Activated naive CD8-positive, alpha-beta T cell (primary cell): ENCODE measurements around the gene GALNT15.

Experiments used
- H3K27ac Mint-ChIP-seq: one replicate; pipeline ENCODE4 v1.8.0; 2021; ENCODE audit warnings: mixed read lengths
- H3K27me3 Mint-ChIP-seq: one replicate; pipeline ENCODE4 v1.8.0; 2021; ENCODE audit warnings: mixed read lengths
- H3K36me3 Mint-ChIP-seq: one replicate; pipeline ENCODE4 v1.8.0; 2021; ENCODE audit warnings: mixed read lengths
- H3K4me1 Mint-ChIP-seq: one replicate; pipeline ENCODE4 v1.8.0; 2021; ENCODE audit warnings: low read depth, mixed read lengths
- H3K4me3 Mint-ChIP-seq: one replicate; pipeline ENCODE4 v1.8.0; 2021; ENCODE audit warnings: mild to moderate bottlenecking, mixed read lengths
- H3K9me3 Mint-ChIP-seq: one replicate; pipeline ENCODE4 v1.8.0; 2021; ENCODE audit warnings: low read depth, mixed read lengths

GALNT15 gene

DNA sequence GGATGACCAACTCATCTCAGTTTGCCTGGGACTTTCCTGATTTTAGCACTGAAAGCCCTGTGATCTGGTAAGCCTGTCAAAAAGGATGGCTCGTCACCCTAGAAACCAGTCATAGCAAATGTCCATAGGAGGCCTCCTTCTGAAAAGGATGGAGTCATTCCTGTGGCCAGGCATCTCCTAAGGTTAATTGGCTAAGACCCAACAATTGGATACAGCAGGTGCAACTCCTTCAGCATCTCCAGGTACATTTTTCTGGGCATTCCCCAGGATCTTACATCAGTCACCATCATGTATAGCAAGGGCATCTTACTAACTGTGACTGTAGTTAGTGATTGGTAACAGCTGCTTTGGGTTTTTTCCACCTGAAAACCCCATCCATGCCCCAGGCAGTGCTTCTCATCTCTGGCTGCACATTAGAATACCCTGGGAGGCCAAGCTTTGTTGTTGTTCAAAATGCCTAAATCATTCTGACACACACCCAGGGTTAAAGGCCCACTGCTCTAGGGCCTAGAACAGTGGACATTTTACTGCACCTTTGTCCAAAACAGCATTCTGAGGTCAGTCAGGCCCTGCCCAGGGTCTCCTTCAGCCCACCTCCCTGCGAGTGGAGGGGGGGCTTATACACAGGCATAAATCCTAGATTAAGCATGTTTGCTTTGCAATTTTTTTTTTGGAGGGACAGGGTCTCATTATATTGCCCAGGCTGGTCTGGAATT, 28.3 kb upstream of the GALNT15 start:
- peaks cover 1% of the 10 kb centered on the region for H3K27me3 Mint-ChIP-seq
- H3K4me3 Mint-ChIP-seq, result no peak overlapping the region
- no peaks in the 10 kb centered on the region for H3K4me1 Mint-ChIP-seq
- H3K36me3 Mint-ChIP-seq, result peaks cover 5% of the 10 kb centered on the region
- peaks cover 7% of the 10 kb centered on the region for H3K9me3 Mint-ChIP-seq
- no peak overlapping the region for H3K27ac Mint-ChIP-seq

DNA sequence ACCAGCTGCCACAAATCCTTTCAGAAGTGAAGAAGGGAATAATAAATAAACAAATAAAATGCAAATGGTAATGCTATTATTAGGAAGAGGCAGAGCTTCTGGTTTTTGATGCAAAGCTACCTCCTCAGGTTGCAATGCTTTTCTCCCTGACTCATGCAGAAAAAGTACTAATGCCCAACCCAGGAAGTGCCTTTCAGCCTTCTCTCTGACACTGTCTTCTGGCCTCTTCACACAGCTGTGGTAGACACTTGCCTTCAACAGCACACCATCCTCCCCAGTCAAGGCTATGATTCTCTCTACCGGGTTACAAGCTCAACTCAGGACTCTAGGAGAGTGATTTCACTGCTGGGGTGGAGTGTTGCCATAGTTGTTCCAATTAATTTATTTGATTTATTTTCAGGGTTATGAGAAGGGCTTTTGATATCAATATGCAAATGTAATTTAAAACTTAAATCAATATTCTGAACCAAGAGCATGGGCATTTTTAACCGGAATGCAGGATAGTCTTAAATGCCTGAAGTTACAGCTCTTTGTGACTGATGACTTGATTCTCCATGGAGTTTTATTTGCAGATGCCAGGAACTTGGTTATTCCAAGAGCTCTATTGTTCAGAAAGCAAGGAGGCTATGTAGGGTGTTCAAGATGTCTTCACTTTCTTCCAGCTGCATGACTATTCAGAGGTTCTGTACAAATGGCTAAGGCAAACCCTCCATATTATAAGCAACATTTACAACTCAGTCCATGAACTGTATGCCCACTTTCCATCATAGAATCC, 27.1 kb upstream of the GALNT15 start:
- Mint-ChIP-seq H3K9me3 (peaks cover 7% of the 10 kb centered on the region), H3K4me1 (no peaks in the 10 kb centered on the region), H3K27ac (peak overlapping the region; percentile 13), H3K27me3 (peaks cover 1% of the 10 kb centered on the region), H3K36me3 (peaks cover 5% of the 10 kb centered on the region), H3K4me3 (no peak overlapping the region)

DNA sequence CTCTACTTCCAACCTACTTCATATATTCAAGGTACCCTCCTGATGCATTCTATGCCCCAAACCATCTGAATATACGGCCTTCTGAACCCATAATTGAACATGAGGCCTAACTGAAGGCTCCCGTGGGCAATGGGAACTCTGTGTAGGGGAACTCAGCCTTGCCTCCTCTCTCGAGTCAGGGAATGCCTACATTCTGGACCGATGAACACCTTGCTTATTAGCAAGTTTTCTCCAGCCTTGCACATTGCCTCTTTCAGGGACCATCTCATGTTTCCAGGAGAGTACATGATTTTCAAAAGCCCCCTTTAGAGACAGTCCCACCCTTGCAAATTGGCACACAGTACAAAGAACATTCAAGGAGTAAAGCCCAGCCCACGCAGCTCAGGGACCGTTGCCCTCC, 26.3 kb upstream of the GALNT15 start:
- Mint-ChIP-seq H3K27ac (no peak overlapping the region), H3K4me1 (no peaks in the 10 kb centered on the region), H3K4me3 (no peak overlapping the region)

DNA sequence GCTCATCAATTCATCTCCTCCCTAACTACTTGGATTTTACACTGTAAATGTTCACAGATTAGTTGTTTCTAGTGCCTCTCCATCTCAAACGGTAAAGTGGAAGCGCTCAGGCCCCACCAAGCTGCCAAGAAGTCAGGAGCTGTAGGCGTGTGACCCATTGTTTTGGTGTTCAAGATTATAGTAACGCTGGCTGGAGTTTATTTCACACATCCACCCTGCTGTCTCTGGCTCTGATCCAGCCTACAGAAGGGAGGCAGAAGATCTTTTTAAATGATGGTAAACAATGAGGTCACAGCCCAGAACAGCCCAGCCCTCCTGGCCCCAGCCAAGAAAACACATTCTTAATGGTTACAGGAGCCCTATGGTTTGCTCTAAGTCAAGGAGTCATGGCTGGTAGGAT, 25.7 kb upstream of the GALNT15 start:
- Mint-ChIP-seq H3K4me3 (no peak overlapping the region), H3K27ac (no peak overlapping the region), H3K9me3 (peaks cover 6% of the 10 kb centered on the region), H3K4me1 (no peaks in the 10 kb centered on the region), H3K27me3 (peaks cover 7% of the 10 kb centered on the region), H3K36me3 (peaks cover 6% of the 10 kb centered on the region)

More for the DNA sequence above, 26.3 kb upstream of the GALNT15 start:
- peaks cover 3% of the 10 kb centered on the region for H3K27me3 Mint-ChIP-seq
- peaks cover 8% of the 10 kb centered on the region for H3K36me3 Mint-ChIP-seq
- peaks cover 10% of the 10 kb centered on the region for H3K9me3 Mint-ChIP-seq

DNA sequence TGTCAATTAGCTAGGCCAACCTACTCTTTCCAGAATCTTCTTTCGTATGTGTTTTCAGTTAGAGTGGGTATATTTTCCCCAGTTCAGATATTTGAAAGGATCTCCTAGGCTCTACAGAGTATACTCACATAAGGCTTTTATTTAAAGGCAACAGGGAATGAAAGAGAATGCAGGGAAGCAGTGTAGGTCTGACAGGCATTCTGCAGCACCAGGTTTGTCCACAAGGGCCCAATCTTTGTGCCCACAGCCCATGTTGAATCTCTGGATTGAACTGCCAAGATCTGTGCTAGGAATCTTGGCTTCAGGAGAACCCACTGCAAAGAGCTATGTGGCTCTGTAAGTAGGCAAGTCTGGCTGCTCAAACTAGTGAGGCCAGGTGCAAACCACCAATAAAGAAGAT, 24.2 kb upstream of the GALNT15 start:
- Mint-ChIP-seq H3K4me3 (no peak overlapping the region), H3K27ac (no peak overlapping the region)

DNA sequence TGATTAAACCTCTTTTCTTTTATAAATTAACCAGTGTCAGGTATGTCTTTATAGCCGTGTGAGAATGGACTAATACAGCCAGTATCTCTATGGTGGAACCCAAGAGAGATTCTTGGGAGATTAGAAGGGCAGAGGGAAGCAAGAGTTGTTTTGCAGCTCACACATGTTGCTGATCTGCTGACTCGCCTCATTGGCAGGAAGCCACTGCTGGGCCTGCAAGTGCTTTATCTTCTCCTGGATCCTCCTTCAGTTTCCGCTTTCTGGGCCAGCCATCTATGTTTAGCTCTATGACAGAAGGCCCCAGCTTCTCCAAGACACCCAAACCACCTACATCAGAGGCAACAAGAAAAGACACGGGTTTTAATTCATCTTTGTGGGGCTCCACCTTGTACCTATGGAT, 23.4 kb upstream of the GALNT15 start:
- Mint-ChIP-seq H3K4me1 (no peaks in the 10 kb centered on the region), H3K27me3 (peaks cover 8% of the 10 kb centered on the region), H3K36me3 (peaks cover 5% of the 10 kb centered on the region), H3K9me3 (peaks cover 3% of the 10 kb centered on the region), H3K27ac (no peak overlapping the region), H3K4me3 (no peak overlapping the region)

More for the DNA sequence above, 24.2 kb upstream of the GALNT15 start:
- H3K36me3 Mint-ChIP-seq, result peaks cover 5% of the 10 kb centered on the region
- peaks cover 9% of the 10 kb centered on the region for H3K27me3 Mint-ChIP-seq
- no peaks in the 10 kb centered on the region for H3K4me1 Mint-ChIP-seq
- peaks cover 3% of the 10 kb centered on the region for H3K9me3 Mint-ChIP-seq

DNA sequence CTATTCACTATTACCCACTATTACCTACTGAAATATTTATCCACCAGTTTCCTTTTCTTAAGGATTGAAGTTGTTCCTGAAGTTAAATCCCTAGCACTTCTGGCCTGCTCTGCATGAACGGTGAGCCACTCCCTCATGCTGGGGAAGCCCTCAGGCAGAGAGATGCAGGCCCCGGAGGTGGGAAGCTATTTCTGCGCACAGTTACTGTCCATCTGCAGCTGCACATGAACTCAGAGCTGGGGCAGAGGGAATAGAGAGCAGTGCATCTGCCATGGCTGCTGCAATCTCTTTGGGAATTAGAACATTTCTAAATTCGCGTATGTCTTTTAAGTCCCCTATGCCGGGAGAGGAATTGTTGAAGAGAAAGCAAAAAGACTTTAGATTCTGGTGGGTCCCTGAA, 6.3 kb upstream of the GALNT15 start:
- Mint-ChIP-seq H3K27ac (no peak overlapping the region), H3K36me3 (peaks cover 12% of the 10 kb centered on the region), H3K27me3 (peaks cover 15% of the 10 kb centered on the region), H3K4me1 (no peaks in the 10 kb centered on the region), H3K4me3 (no peak overlapping the region), H3K9me3 (peaks cover 16% of the 10 kb centered on the region)

DNA sequence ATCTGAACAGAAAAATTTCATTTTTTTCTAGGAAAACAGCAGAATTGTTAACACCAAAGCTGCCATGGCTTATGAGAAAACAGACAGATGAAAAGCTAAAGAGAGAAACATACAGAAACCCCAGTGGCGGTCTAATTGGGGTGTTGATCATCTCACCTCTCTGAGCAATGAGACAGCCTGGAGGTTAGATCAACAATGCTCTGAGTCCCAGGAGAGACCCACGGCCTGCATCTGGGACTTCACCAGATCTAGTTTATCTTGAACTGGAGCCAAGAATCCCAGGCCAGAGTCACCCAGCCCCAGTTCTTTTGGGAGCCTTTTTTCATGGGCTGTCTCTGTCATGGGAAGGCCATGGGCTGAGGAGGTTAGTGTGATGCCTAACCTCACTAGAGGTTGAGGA, 3.5 kb upstream of the GALNT15 start:
- Mint-ChIP-seq H3K9me3 (peaks cover 5% of the 10 kb centered on the region), H3K36me3 (no peaks in the 10 kb centered on the region), H3K4me1 (no peaks in the 10 kb centered on the region), H3K27me3 (peaks cover 5% of the 10 kb centered on the region), H3K4me3 (no peak overlapping the region), H3K27ac (no peak overlapping the region)

DNA sequence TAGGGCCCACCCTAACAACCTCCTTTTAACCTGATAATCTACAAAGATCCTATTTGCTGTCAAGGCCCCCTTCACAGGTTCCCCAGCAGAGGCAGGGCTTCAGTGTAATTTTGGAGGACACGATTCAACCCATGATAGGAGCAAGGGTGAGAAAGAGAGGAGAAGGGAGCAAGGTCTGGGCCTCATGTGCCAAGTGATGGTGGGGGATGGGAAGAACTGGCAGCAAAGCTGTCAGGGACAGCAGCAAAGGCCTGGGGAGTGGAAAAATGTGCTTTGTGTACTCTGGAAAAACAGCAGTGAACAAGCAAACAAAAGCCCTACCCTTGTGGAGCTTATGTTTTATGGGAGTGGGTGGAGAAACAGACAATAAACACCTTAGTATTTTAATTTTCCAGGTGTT, 2.7 kb upstream of the GALNT15 start:
- peaks cover 4% of the 10 kb centered on the region for H3K27me3 Mint-ChIP-seq

DNA sequence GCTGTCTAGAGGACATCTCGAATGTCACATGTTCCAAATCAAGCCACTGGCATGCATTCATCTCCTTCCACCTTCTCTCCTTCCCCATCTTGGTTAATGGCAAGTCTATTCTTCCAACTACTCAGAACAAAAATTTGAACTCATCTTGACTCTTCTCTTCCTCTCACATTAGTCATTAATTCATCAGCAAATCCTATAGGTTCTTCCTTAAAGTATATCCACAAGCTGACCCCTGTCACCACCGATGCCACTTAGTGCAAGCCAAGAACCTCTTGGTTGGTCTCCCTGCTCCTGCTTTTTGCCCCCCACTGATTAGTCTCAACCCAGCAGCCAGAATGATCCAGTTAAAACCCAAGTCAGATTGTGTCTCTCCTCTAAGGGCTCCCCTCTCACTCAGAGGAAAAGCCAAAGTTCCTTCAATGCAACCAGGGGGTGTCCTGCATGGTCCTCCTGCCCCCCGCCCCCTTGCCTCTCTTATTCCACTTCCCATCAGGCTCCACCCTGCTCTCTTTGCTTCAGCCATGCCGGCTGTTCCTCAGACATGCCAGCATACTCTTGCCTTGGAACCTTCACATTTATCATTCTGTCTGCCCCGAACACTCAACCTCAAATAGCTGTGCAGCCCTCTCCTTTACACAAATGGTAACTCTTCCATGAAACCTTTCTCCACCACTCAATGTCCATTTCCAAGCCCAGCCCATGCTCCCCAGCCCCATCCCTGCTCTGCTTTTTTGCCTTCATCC, 1.0 kb upstream of the GALNT15 start:
- peaks cover 12% of the 10 kb centered on the region for H3K27me3 Mint-ChIP-seq
- H3K36me3 Mint-ChIP-seq, result no peaks in the 10 kb centered on the region
- H3K4me3 Mint-ChIP-seq, result no peak overlapping the region
- peaks cover 3% of the 10 kb centered on the region for H3K4me1 Mint-ChIP-seq
- H3K9me3 Mint-ChIP-seq, result peaks cover 5% of the 10 kb centered on the region
- H3K27ac Mint-ChIP-seq, result no peak overlapping the region

More for the DNA sequence above, 2.7 kb upstream of the GALNT15 start:
- Mint-ChIP-seq H3K27ac (no peak overlapping the region), H3K9me3 (peaks cover 5% of the 10 kb centered on the region), H3K36me3 (no peaks in the 10 kb centered on the region), H3K4me3 (no peak overlapping the region), H3K4me1 (no peaks in the 10 kb centered on the region)

DNA sequence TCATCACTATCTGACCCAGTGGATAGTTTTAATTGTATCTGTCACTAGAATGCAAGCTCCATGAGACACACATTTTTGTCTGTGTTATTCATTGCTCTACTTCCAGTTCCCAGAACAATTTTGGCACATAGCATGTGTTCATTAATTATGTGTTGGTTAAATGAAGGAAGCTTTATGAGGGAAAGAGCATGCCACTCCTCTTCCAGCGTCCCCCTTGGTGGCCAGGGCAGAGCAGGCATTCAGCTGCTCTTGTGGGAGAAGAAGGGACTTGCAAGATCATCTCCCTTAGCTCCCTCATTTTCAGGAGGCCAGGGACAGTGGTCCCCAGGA, 489 bp upstream of the GALNT15 start:
- peaks cover 4% of the 10 kb centered on the region for H3K4me1 Mint-ChIP-seq
- peaks cover 5% of the 10 kb centered on the region for H3K9me3 Mint-ChIP-seq
- H3K27me3 Mint-ChIP-seq, result peaks cover 12% of the 10 kb centered on the region
- H3K4me3 Mint-ChIP-seq, result no peak overlapping the region
- H3K36me3 Mint-ChIP-seq, result no peaks in the 10 kb centered on the region
- no peak overlapping the region for H3K27ac Mint-ChIP-seq

DNA sequence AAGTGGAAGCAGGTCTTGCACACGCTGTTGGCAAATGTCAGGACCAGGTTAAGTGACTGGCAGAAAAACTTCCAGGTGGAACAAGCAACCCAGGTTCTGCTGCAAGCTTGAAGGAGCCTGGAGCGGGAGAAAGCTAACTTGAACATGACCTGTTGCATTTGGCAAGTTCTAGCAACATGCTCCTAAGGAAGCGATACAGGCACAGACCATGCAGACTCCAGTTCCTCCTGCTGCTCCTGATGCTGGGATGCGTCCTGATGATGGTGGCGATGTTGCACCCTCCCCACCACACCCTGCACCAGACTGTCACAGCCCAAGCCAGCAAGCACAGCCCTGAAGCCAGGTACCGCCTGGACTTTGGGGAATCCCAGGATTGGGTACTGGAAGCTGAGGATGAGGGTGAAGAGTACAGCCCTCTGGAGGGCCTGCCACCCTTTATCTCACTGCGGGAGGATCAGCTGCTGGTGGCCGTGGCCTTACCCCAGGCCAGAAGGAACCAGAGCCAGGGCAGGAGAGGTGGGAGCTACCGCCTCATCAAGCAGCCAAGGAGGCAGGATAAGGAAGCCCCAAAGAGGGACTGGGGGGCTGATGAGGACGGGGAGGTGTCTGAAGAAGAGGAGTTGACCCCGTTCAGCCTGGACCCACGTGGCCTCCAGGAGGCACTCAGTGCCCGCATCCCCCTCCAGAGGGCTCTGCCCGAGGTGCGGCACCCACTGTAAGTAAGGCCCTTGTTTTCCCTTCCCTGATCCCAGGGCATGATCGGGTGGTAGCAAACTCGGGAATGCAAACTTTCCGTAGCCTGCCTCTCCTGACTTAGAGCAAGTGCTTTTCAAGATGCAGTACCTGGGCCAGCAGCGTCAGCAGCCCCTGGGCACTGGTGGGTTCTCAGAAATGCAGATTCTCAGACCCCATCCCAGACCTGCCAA, 759 bp downstream of the GALNT15 start:
- Mint-ChIP-seq H3K36me3 (no peaks in the 10 kb centered on the region), H3K9me3 (no peaks in the 10 kb centered on the region), H3K27me3 (peaks cover 12% of the 10 kb centered on the region), H3K4me3 (no peak overlapping the region), H3K27ac (no peak overlapping the region), H3K4me1 (peaks cover 4% of the 10 kb centered on the region)

DNA sequence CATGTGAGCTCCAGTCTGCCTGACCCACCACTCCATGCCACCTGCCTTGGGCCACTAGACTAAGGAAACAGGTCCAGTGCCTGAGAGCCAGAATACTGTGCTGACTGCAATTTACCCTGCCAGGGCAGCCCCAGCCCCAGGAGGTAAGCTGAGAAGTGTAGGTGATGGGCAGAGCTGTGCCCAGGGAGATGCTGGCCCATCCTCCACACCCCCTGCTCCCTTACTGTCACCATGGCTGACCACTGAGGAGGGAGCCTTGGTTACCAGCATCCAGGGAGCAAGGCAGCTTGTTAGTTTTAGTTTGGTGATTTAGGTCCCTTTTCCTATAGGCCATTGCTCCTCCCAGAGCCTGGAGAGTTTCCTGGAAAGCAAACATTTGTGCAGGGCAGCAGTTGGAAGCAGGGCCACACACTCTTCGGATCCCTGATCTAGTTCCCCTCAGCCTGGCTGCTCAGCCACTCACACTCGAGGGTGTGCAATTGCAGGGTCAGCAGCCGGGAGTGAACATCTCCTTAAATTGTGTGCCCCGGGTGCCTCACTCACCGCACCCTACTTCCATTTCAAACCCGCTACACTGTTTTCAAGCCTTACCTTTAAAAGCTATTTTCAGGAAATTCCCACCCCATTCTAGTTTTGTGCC, 2.0 kb downstream of the GALNT15 start:
- H3K4me3 Mint-ChIP-seq, result no peak overlapping the region

DNA sequence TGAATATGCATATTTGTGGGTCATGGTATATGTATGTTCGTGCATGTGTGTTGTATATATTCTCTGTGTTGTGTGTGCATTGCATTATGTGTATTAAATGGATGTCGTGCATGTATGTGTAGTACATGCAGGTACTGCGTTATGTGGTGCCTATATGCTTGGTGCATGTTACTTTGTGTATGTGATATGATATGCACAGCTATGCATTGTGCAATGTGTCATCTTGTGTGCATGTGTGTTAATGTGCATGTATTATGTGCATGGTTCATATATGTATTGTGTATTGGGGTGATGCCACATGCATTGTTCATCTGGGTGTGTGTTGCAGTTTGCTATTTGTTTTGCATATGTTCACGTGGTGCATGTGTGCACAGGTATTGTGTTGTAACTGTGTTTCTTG, 2.9 kb downstream of the GALNT15 start:
- Mint-ChIP-seq H3K4me1 (peaks cover 4% of the 10 kb centered on the region), H3K27ac (no peak overlapping the region), H3K27me3 (peaks cover 12% of the 10 kb centered on the region), H3K9me3 (no peaks in the 10 kb centered on the region), H3K4me3 (no peak overlapping the region), H3K36me3 (no peaks in the 10 kb centered on the region)

More for the DNA sequence above, 2.0 kb downstream of the GALNT15 start:
- H3K27me3 Mint-ChIP-seq, result peaks cover 12% of the 10 kb centered on the region
- no peaks in the 10 kb centered on the region for H3K9me3 Mint-ChIP-seq
- H3K27ac Mint-ChIP-seq, result no peak overlapping the region
- no peaks in the 10 kb centered on the region for H3K36me3 Mint-ChIP-seq
- H3K4me1 Mint-ChIP-seq, result peaks cover 4% of the 10 kb centered on the region
